ENCODE results near the gene CFAP43. TPM values are rescaled to one million over a fixed set of nuclear protein-coding genes. Genes with fewer than 3 reads are reported as not detected.

Gene CFAP43
- total and polyA plus RNA-seq, 9 of the 15 experiments (the other 6 are each of a cell fraction or from before 2014, with no cell fraction given): 0.07 to 0.86 (median 0.11) TPM; not detected in 1

DNA sequence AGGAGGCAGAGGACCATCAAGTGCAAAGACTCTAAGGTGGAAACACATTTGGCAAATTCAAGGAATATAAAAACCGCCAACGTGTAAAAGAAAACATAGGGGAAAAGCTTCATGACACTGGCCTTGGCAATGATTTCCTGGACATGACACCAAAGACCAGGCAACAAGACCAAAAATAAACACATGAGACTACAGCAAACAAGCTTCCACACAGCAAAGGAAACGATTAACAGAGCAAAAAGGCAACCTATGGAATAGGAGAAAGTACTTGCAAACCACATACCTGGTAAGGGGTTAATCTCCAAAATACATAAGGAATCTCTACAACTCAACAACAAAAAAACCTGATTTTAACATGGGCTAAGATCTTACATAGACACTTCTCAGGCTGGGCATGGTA lies 26.0 kb upstream of the CFAP43 start:
- no peak overlapping the region for H3K9ac ChIP-seq (ENCODE audit: insufficient read depth in 1 of 2, low read depth in 2 of 2, low read length in 2 of 2)
- H4K20me1 ChIP-seq (replicated peaks; ENCODE audit: control insufficient read depth, insufficient read depth, low read length): no peaks in the 10 kb centered on the region
- no peak for FAIRE-seq
- in situ Hi-C loops (cut with MboI) (no loop called here), intact Hi-C loops (cut with micrococcal nuclease) (no loop called here)
- POLR2A ChIA-PET: no interaction called here
- peaks cover 74% of the 10 kb centered on the region for H3K36me3 ChIP-seq (ENCODE audit: control insufficient read depth, insufficient read depth, low read length)
- TF ChIP-seq ZNF274 (IDR thresholded peaks at IDR 0.05; ENCODE audit: borderline replicate concordance, low read depth, low read length) (no peak), RFX1 (IDR thresholded peaks at IDR 0.05) (no peak), PHF21A (IDR thresholded peaks at IDR 0.05; ENCODE audit: borderline replicate concordance, low read depth) (no peak), ARHGAP35 (IDR thresholded peaks at IDR 0.05; ENCODE audit: partially characterized antibody) (no peak), U2AF2 (optimal IDR thresholded peaks at IDR 0.05; ENCODE audit: low read depth, low read length) (no peak), SP1 (CRISPR knock-in tag; IDR thresholded peaks at IDR 0.05) (no peak), SAFB2 (IDR thresholded peaks at IDR 0.05; ENCODE audit: borderline replicate concordance, low read depth, low read length, severe bottlenecking) (no peak)
- TF ChIP-seq, protein P1, sequence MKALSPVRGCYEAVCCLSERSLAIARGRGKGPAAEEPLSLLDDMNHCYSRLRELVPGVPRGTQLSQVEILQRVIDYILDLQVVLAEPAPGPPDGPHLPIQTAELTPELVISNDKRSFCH (CRISPR knock-in tag; IDR thresholded peaks at IDR 0.05): no peak
- TF ChIP-seq, protein P1 (tag; IDR thresholded peaks at IDR 0.05): no peak
- TF ChIP-seq, protein P2, sequence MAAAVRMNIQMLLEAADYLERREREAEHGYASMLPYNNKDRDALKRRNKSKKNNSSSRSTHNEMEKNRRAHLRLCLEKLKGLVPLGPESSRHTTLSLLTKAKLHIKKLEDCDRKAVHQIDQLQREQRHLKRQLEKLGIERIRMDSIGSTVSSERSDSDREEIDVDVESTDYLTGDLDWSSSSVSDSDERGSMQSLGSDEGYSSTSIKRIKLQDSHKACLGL (CRISPR knock-in tag; IDR thresholded peaks at IDR 0.05; ENCODE audit: borderline replicate concordance, poor library complexity, severe bottlenecking): no peak
- TF ChIP-seq, protein P3, sequence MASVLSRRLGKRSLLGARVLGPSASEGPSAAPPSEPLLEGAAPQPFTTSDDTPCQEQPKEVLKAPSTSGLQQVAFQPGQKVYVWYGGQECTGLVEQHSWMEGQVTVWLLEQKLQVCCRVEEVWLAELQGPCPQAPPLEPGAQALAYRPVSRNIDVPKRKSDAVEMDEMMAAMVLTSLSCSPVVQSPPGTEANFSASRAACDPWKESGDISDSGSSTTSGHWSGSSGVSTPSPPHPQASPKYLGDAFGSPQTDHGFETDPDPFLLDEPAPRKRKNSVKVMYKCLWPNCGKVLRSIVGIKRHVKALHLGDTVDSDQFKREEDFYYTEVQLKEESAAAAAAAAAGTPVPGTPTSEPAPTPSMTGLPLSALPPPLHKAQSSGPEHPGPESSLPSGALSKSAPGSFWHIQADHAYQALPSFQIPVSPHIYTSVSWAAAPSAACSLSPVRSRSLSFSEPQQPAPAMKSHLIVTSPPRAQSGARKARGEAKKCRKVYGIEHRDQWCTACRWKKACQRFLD (CRISPR knock-in tag; IDR thresholded peaks at IDR 0.05): no peak
- no peaks in the 10 kb centered on the region for H3K27me3 ChIP-seq (ENCODE audit: control insufficient read depth in 2 of 2, insufficient read depth in 2 of 2, low read length in 2 of 2)
- 75% methylated on average over 3 of the region's 3 CpGs for WGBS (ENCODE audit: insufficient coverage, low coverage, missing lambda C conversion rate)
- peaks cover 86% of the 10 kb centered on the region for H3K79me2 ChIP-seq (ENCODE audit: control insufficient read depth, insufficient read depth, low read length)
- no peaks in the 10 kb centered on the region for H3K9me3 ChIP-seq (replicated peaks; ENCODE audit: control insufficient read depth, insufficient read depth, low read depth, low read length)
- no peak for ATAC-seq
- H3K4me1 ChIP-seq (replicated peaks in 1 of 2; ENCODE audit: control insufficient read depth in 2 of 2, insufficient read depth in 2 of 2, low read length in 2 of 2): peaks cover 17 to 34% of the 10 kb centered on the region in 2 experiments; a peak in 4 of 5 replicates
- BruUV-seq (replicated peaks): no TSS peak
- no peaks in the 10 kb centered on the region for H3K9me1 ChIP-seq (ENCODE audit: control insufficient read depth, insufficient read depth, low read length)
- no peak for DNase-seq (ENCODE audit: extremely low read depth in 1 of 4, low spot score in 3 of 4)
- no peak overlapping the region; the same call in none of the 2 replicates for H3K4me2 ChIP-seq (ENCODE audit: insufficient read depth, low read length)
- CTCF ChIA-PET (ENCODE audit: low intra/inter-chr PET ratio): no interaction called here
- H3K4me3 ChIP-seq: no peak overlapping the region
- H2AFZ ChIP-seq (ENCODE audit: low read depth, low read length): no peak overlapping the region
- no peak overlapping the region; the same call in 2 of the 3 replicates for H3K27ac ChIP-seq (ENCODE audit: extremely low read depth, low read depth, low read length)
